ENCODE results near the gene PCYT1A. TPM values are rescaled to one million over a fixed set of nuclear protein-coding genes. Genes with fewer than 3 reads are reported as not detected.

PCYT1A gene
- total and polyA plus RNA-seq, 2 donors (not counting 1 experiment from before 2014, with no cell fraction given), result 56.6 to 61.2 TPM

DNA sequence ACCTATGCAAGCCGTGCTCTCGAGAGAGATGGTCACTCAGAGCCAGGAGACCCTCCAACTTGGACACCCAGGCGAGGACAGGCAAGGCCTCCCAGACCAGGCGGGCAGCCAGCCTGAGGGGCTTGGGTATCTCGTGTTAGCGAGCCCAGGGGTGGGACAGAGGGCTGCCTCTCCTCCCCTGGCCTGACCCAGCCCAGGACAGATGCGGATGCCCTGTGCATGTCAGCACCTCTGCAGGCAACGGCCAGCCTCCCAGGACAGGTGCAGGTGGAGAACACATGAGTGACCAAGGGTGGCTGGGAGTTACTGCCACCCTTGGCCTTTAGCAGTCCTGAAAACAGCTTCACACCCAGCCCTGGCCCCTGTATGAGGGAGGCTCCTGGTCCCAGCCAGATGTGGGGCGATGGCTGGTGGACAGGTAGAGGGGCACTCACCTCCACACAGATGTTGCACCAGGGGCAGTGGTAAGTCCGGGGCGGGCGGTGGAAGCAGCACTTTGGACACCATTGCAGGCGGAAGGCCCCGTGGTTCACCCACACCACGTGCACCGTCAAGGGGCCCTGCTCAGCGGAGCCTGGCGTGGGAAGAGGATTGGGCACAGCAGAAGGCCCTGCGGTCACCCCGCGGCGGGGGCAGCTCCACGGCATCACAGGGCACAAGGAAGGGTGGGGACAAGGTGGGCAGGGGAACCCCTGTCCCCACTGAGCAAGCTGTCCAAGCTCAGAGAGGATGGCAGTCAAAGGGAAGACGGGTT lies 78.4 kb downstream of the PCYT1A start:
- Mint-ChIP-seq H3K9me3 (ENCODE audit: insufficient read depth) (no peaks in the 10 kb centered on the region), H3K4me3 (peak overlapping the region; percentile 73), H3K27me3 (no peaks in the 10 kb centered on the region), H3K27ac (no peak overlapping the region), H3K4me1 (peaks cover 23% of the 10 kb centered on the region)
- ATAC-seq (ENCODE audit: low read depth), result no peak
- no peak overlapping the region for H3K27ac ChIP-seq (ENCODE audit: low read length in 2 of 2)
- WGBS (ENCODE audit: insufficient coverage), result 91% methylated on average over 22 of the region's 24 CpGs
- H3K4me1 ChIP-seq (ENCODE audit: control insufficient read depth in 2 of 2, insufficient read depth in 2 of 2, low read length in 2 of 2), result peaks cover 11 to 21% of the 10 kb centered on the region in 2 donors
- no peak for DNase-seq
- H3K79me2 ChIP-seq (ENCODE audit: control insufficient read depth, insufficient read depth, low read length), result no peaks in the 10 kb centered on the region
- TF ChIP-seq, protein P1, sequence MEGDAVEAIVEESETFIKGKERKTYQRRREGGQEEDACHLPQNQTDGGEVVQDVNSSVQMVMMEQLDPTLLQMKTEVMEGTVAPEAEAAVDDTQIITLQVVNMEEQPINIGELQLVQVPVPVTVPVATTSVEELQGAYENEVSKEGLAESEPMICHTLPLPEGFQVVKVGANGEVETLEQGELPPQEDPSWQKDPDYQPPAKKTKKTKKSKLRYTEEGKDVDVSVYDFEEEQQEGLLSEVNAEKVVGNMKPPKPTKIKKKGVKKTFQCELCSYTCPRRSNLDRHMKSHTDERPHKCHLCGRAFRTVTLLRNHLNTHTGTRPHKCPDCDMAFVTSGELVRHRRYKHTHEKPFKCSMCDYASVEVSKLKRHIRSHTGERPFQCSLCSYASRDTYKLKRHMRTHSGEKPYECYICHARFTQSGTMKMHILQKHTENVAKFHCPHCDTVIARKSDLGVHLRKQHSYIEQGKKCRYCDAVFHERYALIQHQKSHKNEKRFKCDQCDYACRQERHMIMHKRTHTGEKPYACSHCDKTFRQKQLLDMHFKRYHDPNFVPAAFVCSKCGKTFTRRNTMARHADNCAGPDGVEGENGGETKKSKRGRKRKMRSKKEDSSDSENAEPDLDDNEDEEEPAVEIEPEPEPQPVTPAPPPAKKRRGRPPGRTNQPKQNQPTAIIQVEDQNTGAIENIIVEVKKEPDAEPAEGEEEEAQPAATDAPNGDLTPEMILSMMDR (IDR thresholded peaks at IDR 0.05), result no peak
- no peak for TF ChIP-seq EZH2 (IDR thresholded peaks at IDR 0.05; ENCODE audit: borderline replicate concordance, insufficient read depth, low read depth, low read length, poor library complexity, severe bottlenecking)
- intact Hi-C loops (cut with micrococcal nuclease), result no loop called here
- ChIA-PET POLR2A (no interaction called here), CTCF (interaction anchor here (0.7 kb wide), 1 partner anchor 621 kb away, joined by 6 read pairs; no protein-coding TSS in a partner anchor)
- H3K9me3 ChIP-seq (ENCODE audit: control extremely low read depth in 1 of 3, control insufficient read depth in 2 of 3, insufficient read depth in 1 of 3, low read length in 2 of 3), result peaks cover 0 to 14% (median 0%) of the 10 kb centered on the region in 3 donors
- no peaks in the 10 kb centered on the region for H3K36me3 ChIP-seq (replicated peaks in 1 of 2; ENCODE audit: control extremely low read depth in 1 of 2, control insufficient read depth in 1 of 2, extremely low read depth in 1 of 2, insufficient read depth in 2 of 2, low read length in 1 of 2)
- H3K9ac ChIP-seq (ENCODE audit: low read length), result no peak overlapping the region
- H3K27me3 ChIP-seq (replicated peaks in 1 of 4; ENCODE audit: control extremely low read depth in 1 of 4, control insufficient read depth in 3 of 4, insufficient read depth in 4 of 4, low read length in 3 of 4), result peaks cover 0 to 2% (median 0%) of the 10 kb centered on the region in 4 experiments
- H4K20me1 ChIP-seq (ENCODE audit: control insufficient read depth, insufficient read depth, low read length, poor library complexity, severe bottlenecking), result no peaks in the 10 kb centered on the region
- no peak overlapping the region for H3K4me2 ChIP-seq (replicated peaks; ENCODE audit: low read depth, low read length, poor library complexity, severe bottlenecking)
- no peak overlapping the region for H3K4me3 ChIP-seq (ENCODE audit: control extremely low read depth in 1 of 5, extremely low read depth in 1 of 5, insufficient read depth in 1 of 5, low read depth in 2 of 5, low read length in 4 of 5)
- H2AFZ ChIP-seq (ENCODE audit: insufficient read depth, low read depth, low read length, poor library complexity, severe bottlenecking), result no peak overlapping the region

All from B cell (primary cell).